Endothelial cell of umbilical vein (primary cell): ENCODE results near the gene RFX7. TPM values are rescaled to one million over a fixed set of nuclear protein-coding genes. Genes with fewer than 3 reads are reported as not detected.

Source experiments
- BruUV-seq: library from RNA; stranded (reverse); fragments of 400-500 nt; replicated peaks from 2 replicates; lab custom pipeline; 2021; lab: Mats Ljungman, UMichigan
- CTCF ChIA-PET: fragments of 300-600, 350-600 bp; sonication (Branson Sonifier 250); formaldehyde crosslinking; loops from one replicate; lab custom pipeline; 2021; ENCODE audit warnings: antibody characterized with exemption, inconsistent platforms; lab: Charles Lee
- POLR2A ChIA-PET: fragments of 300-600, 350-600 bp; sonication (Branson Sonifier 250); formaldehyde crosslinking; loops from one replicate; lab custom pipeline; 2021; ENCODE audit warnings: antibody characterized with exemption, inconsistent platforms; lab: Charles Lee
- DNase-seq: peaks from one replicate; pipeline ENCODE4 v3.0.0-alpha.2; 2011; ENCODE audit warnings: low read depth, low spot score
- FAIRE-seq: peaks from 2 replicates; lab custom pipeline; 2011; peaks lifted over from hg19 to GRCh38; lab: Jason Lieb, UNC
- H2AFZ ChIP-seq: 2 replicates; pipeline ENCODE4 v1.6.0; 2012; ENCODE audit warnings: low read depth, low read length, control low read depth, inconsistent platforms
- H3K27ac ChIP-seq: 2 replicates; pipeline ENCODE4 v1.5.1; 2011; ENCODE audit warnings: low read depth, mild to moderate bottlenecking, control low read depth, low read length, moderate library complexity; ENCODE audit not compliant: insufficient read depth
- H3K27me3 ChIP-seq, 2 experiments: 2 replicates each; pipeline versions ENCODE4 v1.6.0 to v1.6.1; 2011; ENCODE audit warnings: low read length in 2 of 2, mixed read lengths in 1 of 2; ENCODE audit not compliant: control insufficient read depth in 2 of 2, insufficient read depth in 2 of 2
- H3K36me3 ChIP-seq, 2 experiments: 2 replicates in 1 of 2; 3 replicates in 1 of 2; pipeline ENCODE4 v1.5.1; 2011; ENCODE audit warnings: low read length in 2 of 2, mild to moderate bottlenecking in 1 of 2, moderate library complexity in 1 of 2; ENCODE audit not compliant: control insufficient read depth in 2 of 2, insufficient read depth in 2 of 2; ENCODE audit errors: extremely low read depth in 1 of 2
- H3K4me1 ChIP-seq: 3 replicates; pipeline ENCODE4 v1.5.1; 2011; ENCODE audit warnings: mild to moderate bottlenecking, low read length; ENCODE audit not compliant: control insufficient read depth, insufficient read depth; ENCODE audit errors: extremely low read depth
- H3K4me2 ChIP-seq: 2 replicates; pipeline ENCODE4 v1.6.1; 2011; ENCODE audit warnings: low read length, control low read depth, mixed read lengths; ENCODE audit not compliant: insufficient read depth
- H3K4me3 ChIP-seq, 3 experiments: fragments of 200-600 bp in 1 of 3; sonication (generic), shearing (Covaris generic) in 1 of 3; replicated peaks in 1 of 3; 2 replicates each; pipeline ENCODE4 v1.5.1; 2011 to 2016; ENCODE audit warnings: control low read depth in 3 of 3, low read length in 3 of 3, mild to moderate bottlenecking in 2 of 3, inconsistent platforms in 1 of 3, low read depth in 1 of 3, moderate library complexity in 1 of 3; ENCODE audit not compliant: insufficient read depth in 1 of 3
- H3K79me2 ChIP-seq: 2 replicates; pipeline ENCODE4 v1.6.0; 2012; ENCODE audit warnings: low read length, inconsistent platforms; ENCODE audit not compliant: control insufficient read depth, insufficient read depth
- H3K9ac ChIP-seq: replicated peaks from 2 replicates; pipeline ENCODE3; 2011; ENCODE audit warnings: low read length, control low read depth; ENCODE audit not compliant: insufficient read depth; ENCODE audit errors: extremely low read depth
- H3K9me1 ChIP-seq: replicated peaks from 3 replicates; pipeline ENCODE4 v1.6.0; 2011; ENCODE audit warnings: mild to moderate bottlenecking, low read length; ENCODE audit not compliant: control insufficient read depth, insufficient read depth; ENCODE audit errors: extremely low read depth
- H3K9me3 ChIP-seq: replicated peaks from 2 replicates; pipeline ENCODE4 v1.5.1; 2012; ENCODE audit warnings: low read length, inconsistent platforms; ENCODE audit not compliant: control insufficient read depth, insufficient read depth
- H4K20me1 ChIP-seq: replicated peaks from 2 replicates; pipeline ENCODE3; 2011; ENCODE audit warnings: mild to moderate bottlenecking, low read length; ENCODE audit not compliant: control insufficient read depth, insufficient read depth; ENCODE audit errors: extremely low read depth
- CTCF ChIP-seq, 2 donors: IDR thresholded peaks; 1 replicate in 1 of 2; 2 replicates in 1 of 2; pipeline ENCODE4 v1.5.1; 2011; ENCODE audit warnings: low read length in 2 of 2, mild to moderate bottlenecking in 2 of 2, moderate library complexity in 2 of 2, control low read depth in 1 of 2, inconsistent platforms in 1 of 2, low read depth in 1 of 2; ENCODE audit not compliant: insufficient read depth in 1 of 2; ENCODE audit errors: extremely low read depth in 1 of 2
- EZH2 ChIP-seq: IDR thresholded peaks from 2 replicates; pipeline ENCODE4 v1.6.1; 2012; ENCODE audit warnings: borderline replicate concordance, low read depth, mild to moderate bottlenecking, moderate library complexity, low read length, inconsistent platforms; ENCODE audit not compliant: severe bottlenecking
- FOS ChIP-seq: IDR thresholded peaks from 2 replicates; pipeline ENCODE4 v1.6.1; 2011; ENCODE audit warnings: mild to moderate bottlenecking, low read length, moderate library complexity, borderline replicate concordance; ENCODE audit not compliant: insufficient read depth
- GATA2 ChIP-seq: IDR thresholded peaks from 2 replicates; pipeline ENCODE4 v1.7.0; 2011; ENCODE audit warnings: low read depth, mild to moderate bottlenecking, moderate library complexity, mixed read lengths, low read length; ENCODE audit not compliant: insufficient read length, insufficient read depth
- JUN ChIP-seq: IDR thresholded peaks from 2 replicates; pipeline ENCODE4 v1.6.1; 2011; ENCODE audit warnings: borderline replicate concordance, low read depth; ENCODE audit not compliant: insufficient read length, insufficient read depth
- MAX ChIP-seq: IDR thresholded peaks from 2 replicates; pipeline ENCODE4 v1.6.1; 2011; ENCODE audit not compliant: insufficient read depth, insufficient read length
- MYC ChIP-seq: IDR thresholded peaks from one replicate; pipeline ENCODE4 v1.6.1; 2011; ENCODE audit warnings: mild to moderate bottlenecking, low read depth, low read length
- POLR2A ChIP-seq: IDR thresholded peaks from 2 replicates; pipeline ENCODE4 v1.6.1; 2012; ENCODE audit warnings: low read depth, mild to moderate bottlenecking, control low read depth, low read length
- POLR2AphosphoS5 ChIP-seq: IDR thresholded peaks from 2 replicates; pipeline ENCODE4 v1.6.1; 2012; ENCODE audit warnings: low read depth, mild to moderate bottlenecking, control low read depth, low read length, moderate library complexity; ENCODE audit not compliant: insufficient read depth
- dilution Hi-C: fragments of 300-500 bp; cut with MboI; formaldehyde crosslinking; loops from one replicate; pipeline ENCODE4 v1.15.0; 2019; ENCODE audit warnings: low sequenced_read_pairs; ENCODE audit not compliant: extremely low pct_ligation_motif_present
- intact Hi-C: fragments of 100-400 bp; cut with micrococcal nuclease; formaldehyde crosslinking; loops from one replicate; pipeline ENCODE4 v1.10.0; 2022
- polyA plus RNA-seq, 4 experiments: library from polyadenylated mRNA; depleted of rRNA in 3 of 4; stranded (reverse) in 3 of 4; unstranded in 1 of 4; fragments of >200 nt; gene quantifications; 2 replicates each; pipeline versions ENCODE4 v1.2.1 to v1.2.3, GENCODE V29; 2011 to 2012; ENCODE audit warnings: missing spikeins in 1 of 4
- total RNA-seq: library from RNA; stranded (reverse); gene quantifications from 2 replicates; pipeline ENCODE4 v1.2.3, GENCODE V29; 2021

Gene RFX7
- total and polyA plus RNA-seq, 2 donors (not counting 3 experiments of a cell fraction or from before 2014, with no cell fraction given): 6.3 to 23.0 TPM

GRCh38 chr15:56098195-56098863 lies 145.3 kb downstream of the RFX7 start:
- Histone ChIP-seq H4K20me1 (no peaks in the 10 kb centered on the region), H3K27ac (no peak overlapping the region), H3K4me2 (no peak overlapping the region), H3K9me1 (no peaks in the 10 kb centered on the region), H3K9ac (no peak overlapping the region), H3K4me1 (no peaks in the 10 kb centered on the region), H3K27me3 (no peaks in the 10 kb centered on the region), H3K4me3 (no peak overlapping the region), H2AFZ (no peak overlapping the region), H3K9me3 (no peaks in the 10 kb centered on the region), H3K36me3 (peaks cover 19 to 27% of the 10 kb centered on the region in 2 experiments), H3K79me2 (no peaks in the 10 kb centered on the region)
- dilution Hi-C loops: no loop called here
- CTCF ChIA-PET: interaction anchor here (0.9 to 1.2 kb wide), 3 partner anchors 331 to 450 kb away, joined by 3 to 4 read pairs (median 3); no protein-coding TSS in a partner anchor
- POLR2A ChIA-PET: interaction anchor here (0.5 to 0.6 kb wide), 2 partner anchors 8 to 260 kb away, joined by 3 to 10 read pairs; no protein-coding TSS in a partner anchor
- intact Hi-C loops: no loop called here
- BruUV-seq: no TSS peak
- TF ChIP-seq EZH2 (no peak), CTCF (IDR thresholded peaks at IDR 0.05; ENCODE audit: extremely low read depth in 1 of 2, insufficient read depth in 1 of 2, low read depth in 1 of 2, low read length in 2 of 2) (no peak), GATA2 (no peak), POLR2AphosphoS5 (no peak), MYC (no peak), JUN (no peak), MAX (no peak), POLR2A (no peak), FOS (no peak)
- FAIRE-seq (no peak), DNase-seq (no peak)
